ENCODE results near the gene COL13A1. TPM values are rescaled to one million over a fixed set of nuclear protein-coding genes. Genes with fewer than 3 reads are reported as not detected.

Gene COL13A1
- total RNA-seq, 2 experiments from 2014 or later, result not detected

DNA sequence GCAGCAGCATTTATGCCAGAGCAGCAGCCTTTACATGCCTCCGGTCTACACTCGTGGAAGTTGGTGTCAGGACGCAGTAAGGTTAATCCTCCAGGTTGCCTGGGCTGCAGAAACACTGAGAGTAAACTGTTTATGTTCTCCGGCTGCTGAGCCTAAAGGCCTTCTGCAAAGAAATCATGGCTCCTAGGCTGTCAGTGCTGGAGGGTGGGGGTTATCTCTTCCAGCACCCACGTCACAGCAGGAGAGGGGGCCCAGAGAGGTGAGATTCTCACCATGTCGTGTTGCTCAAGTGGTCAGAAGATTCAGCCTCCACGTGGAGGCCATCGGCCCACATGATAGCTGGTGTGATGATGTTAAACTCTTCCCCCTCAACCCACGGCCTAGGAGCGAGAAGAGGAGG lies 41.2 kb downstream of the COL13A1 start:
- no peak overlapping the region for H3K27ac Mint-ChIP-seq
- H3K36me3 Mint-ChIP-seq, result no peaks in the 10 kb centered on the region
- no peak for DNase-seq
- intact Hi-C loops (cut with micrococcal nuclease), result no loop called here
- ChIA-PET CTCF (interaction anchor here (1.3 kb wide), 1 partner anchor 71 kb away, joined by 4 read pairs; no protein-coding TSS in a partner anchor), POLR2A (no interaction called here)
- H3K27me3 Mint-ChIP-seq, result peaks cover 18% of the 10 kb centered on the region
- H3K4me3 Mint-ChIP-seq, result no peak overlapping the region
- no peaks in the 10 kb centered on the region for H3K9me3 Mint-ChIP-seq
- H3K4me1 Mint-ChIP-seq (ENCODE audit: low read depth), result peaks cover 4% of the 10 kb centered on the region

DNA sequence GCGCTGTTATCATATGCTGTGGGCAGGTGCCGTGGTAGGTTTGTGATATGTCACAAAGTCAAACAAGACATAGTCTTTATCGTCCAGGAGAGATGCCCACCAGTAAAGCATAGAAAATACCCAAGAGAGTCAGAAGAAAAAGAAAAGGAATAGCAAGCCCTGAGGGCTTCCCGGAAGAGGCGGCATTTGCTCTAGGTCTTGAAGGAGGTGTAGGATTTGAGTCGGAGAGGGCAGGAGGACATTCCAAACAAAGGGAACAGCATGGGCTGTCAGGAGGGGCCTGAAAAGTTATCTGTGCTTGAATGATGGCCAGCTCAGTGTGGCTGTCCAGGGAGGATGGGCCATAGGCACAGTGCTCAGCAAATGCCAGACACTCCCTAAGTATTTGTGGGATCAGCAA lies 42.2 kb downstream of the COL13A1 start:
- no peak for DNase-seq
- ChIA-PET POLR2A (no interaction called here), CTCF (interaction anchor here (1.3 kb wide), 1 partner anchor 70 kb away, joined by 4 read pairs; no protein-coding TSS in a partner anchor)
- intact Hi-C loops (cut with micrococcal nuclease), result no loop called here
- Mint-ChIP-seq H3K27ac (no peak overlapping the region), H3K4me1 (ENCODE audit: low read depth) (peaks cover 4% of the 10 kb centered on the region), H3K36me3 (no peaks in the 10 kb centered on the region), H3K4me3 (no peak overlapping the region), H3K27me3 (peaks cover 22% of the 10 kb centered on the region), H3K9me3 (no peaks in the 10 kb centered on the region)

GRCh38 chr10:69844698-69845097 lies 43.0 kb downstream of the COL13A1 start:
- ChIA-PET POLR2A (interaction anchor here (0.6 kb wide), 1 partner anchor 201 kb away, joined by 4 read pairs; no protein-coding TSS in a partner anchor), CTCF (no interaction called here)
- no peak for DNase-seq
- Mint-ChIP-seq H3K4me1 (ENCODE audit: low read depth) (peaks cover 4% of the 10 kb centered on the region), H3K4me3 (no peak overlapping the region), H3K27ac (no peak overlapping the region), H3K27me3 (peaks cover 24% of the 10 kb centered on the region), H3K9me3 (no peaks in the 10 kb centered on the region), H3K36me3 (no peaks in the 10 kb centered on the region)
- intact Hi-C loops (cut with micrococcal nuclease), result no loop called here

DNA sequence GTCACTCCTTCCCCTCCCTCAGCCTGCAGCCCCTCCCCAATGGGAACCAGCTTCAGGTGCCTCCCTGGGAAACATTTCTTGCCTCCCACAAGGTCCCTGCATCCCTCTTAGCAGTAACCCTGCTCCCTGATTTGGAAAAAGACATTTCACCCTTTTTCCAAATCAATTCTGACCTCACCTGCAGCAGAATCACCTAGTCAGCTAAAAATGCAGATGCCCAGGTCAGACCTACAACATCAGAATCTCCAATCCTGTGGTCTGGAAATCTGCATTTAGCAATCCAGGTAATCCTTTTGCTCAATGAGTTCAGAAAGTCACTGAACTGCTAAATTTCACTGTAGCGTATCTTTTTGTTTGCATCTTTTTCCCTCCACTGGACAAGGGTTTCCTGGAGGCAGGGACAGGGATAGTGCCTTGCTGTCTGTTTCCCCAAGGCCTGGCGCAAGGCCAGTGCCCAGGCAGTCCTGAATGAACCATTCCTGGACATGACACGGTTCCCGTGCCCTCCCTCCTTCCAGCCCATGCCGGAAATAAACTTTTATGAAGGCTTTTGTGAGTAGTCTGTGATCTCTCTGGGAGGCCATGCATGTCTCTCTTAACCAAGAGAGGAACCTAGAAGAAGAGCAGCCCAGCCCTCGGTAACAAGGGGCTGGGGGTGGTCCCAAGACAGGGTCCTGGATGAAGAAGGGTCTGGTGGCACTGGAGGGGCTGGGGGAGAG lies 44.0 kb downstream of the COL13A1 start:
- ChIA-PET POLR2A (no interaction called here), CTCF (no interaction called here)
- Mint-ChIP-seq H3K36me3 (no peaks in the 10 kb centered on the region), H3K27me3 (peaks cover 26% of the 10 kb centered on the region), H3K27ac (no peak overlapping the region), H3K4me1 (ENCODE audit: low read depth) (peaks cover 4% of the 10 kb centered on the region), H3K9me3 (no peaks in the 10 kb centered on the region), H3K4me3 (no peak overlapping the region)
- intact Hi-C loops (cut with micrococcal nuclease), result no loop called here
- no peak for DNase-seq

DNA sequence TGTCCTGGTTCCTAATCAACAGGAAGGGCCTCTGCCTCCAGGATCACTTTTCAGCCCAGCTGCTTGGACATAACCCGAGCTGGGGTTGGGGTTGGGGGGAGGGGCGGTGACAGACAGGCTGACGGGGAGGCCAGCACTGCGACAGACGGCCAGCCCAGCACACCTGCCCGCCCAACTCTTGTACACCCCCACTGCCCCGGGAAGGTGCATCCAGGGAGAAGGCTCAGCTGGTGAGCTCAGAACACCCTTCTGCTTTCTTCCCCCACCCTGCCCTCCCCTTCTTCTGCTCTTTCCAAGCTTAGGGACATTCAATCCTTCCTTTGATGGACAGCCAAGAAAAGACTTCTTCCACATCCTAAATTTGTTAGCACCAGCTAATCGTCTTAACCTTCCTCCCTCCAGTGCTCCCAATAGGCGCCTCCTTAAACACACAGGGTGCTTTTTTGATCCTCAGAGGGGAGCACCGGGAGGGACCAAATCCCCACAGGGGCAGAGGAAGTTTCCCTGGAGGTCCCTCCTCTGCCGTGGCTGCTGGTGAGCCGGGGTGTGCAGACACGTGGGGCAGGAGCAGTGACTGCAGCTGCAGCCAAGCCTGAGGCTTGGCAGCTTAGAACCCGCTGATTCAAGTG lies 44.7 kb downstream of the COL13A1 start:
- H3K27me3 Mint-ChIP-seq, result peaks cover 27% of the 10 kb centered on the region
- ChIA-PET POLR2A (no interaction called here), CTCF (no interaction called here)
- no peak overlapping the region for H3K27ac Mint-ChIP-seq
- no peaks in the 10 kb centered on the region for H3K36me3 Mint-ChIP-seq
- H3K9me3 Mint-ChIP-seq, result no peaks in the 10 kb centered on the region
- no peak for DNase-seq
- H3K4me1 Mint-ChIP-seq (ENCODE audit: low read depth), result peaks cover 4% of the 10 kb centered on the region
- no peak overlapping the region for H3K4me3 Mint-ChIP-seq
- intact Hi-C loops (cut with micrococcal nuclease), result no loop called here

- ChIA-PET POLR2A (no interaction called here), CTCF (no interaction called here)
- no peaks in the 10 kb centered on the region for H3K36me3 Mint-ChIP-seq
- peaks cover 27% of the 10 kb centered on the region for H3K27me3 Mint-ChIP-seq
- no peaks in the 10 kb centered on the region for H3K9me3 Mint-ChIP-seq
- intact Hi-C loops (cut with micrococcal nuclease), result no loop called here
- no peak overlapping the region for H3K27ac Mint-ChIP-seq
- no peak for DNase-seq
- no peak overlapping the region for H3K4me3 Mint-ChIP-seq
- H3K4me1 Mint-ChIP-seq (ENCODE audit: low read depth), result peaks cover under 1% of the 10 kb centered on the region
These were observed 45.8 kb downstream of the COL13A1 start for GRCh38 chr10:69847458-69847857.

DNA sequence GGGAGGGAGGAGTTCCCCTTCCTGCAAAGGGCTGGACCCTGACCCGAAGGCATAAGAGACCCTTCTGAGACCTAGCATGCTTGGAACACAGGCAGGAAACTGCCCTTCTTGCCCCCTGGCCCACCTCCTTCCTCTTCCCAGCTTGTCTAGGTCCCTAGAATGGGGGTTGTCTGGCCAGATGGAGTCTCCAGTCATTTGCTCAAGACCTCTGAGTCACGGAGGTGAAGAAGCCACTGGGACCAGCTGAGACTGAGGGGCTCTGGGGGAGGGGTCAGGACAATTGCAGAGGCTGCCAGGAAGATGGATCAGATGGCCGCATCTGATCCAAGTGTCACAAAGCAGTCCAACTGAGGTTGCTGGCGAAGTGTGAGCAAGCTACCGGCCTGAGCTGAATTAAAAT lies 46.2 kb downstream of the COL13A1 start:
- ChIA-PET POLR2A (no interaction called here), CTCF (interaction anchor here (0.6 kb wide), 1 partner anchor 152 kb away, joined by 3 read pairs; no protein-coding TSS in a partner anchor)
- intact Hi-C loops (cut with micrococcal nuclease), result no loop called here
- H3K27ac Mint-ChIP-seq, result no peak overlapping the region
- H3K27me3 Mint-ChIP-seq, result peaks cover 27% of the 10 kb centered on the region
- no peak overlapping the region for H3K4me3 Mint-ChIP-seq
- H3K4me1 Mint-ChIP-seq (ENCODE audit: low read depth), result no peaks in the 10 kb centered on the region
- no peaks in the 10 kb centered on the region for H3K36me3 Mint-ChIP-seq
- no peaks in the 10 kb centered on the region for H3K9me3 Mint-ChIP-seq
- no peak for DNase-seq

GRCh38 chr10:69848454-69848853 lies 46.7 kb downstream of the COL13A1 start:
- H3K27ac Mint-ChIP-seq, result no peak overlapping the region
- intact Hi-C loops (cut with micrococcal nuclease), result no loop called here
- no peaks in the 10 kb centered on the region for H3K4me1 Mint-ChIP-seq (ENCODE audit: low read depth)
- no peak for DNase-seq
- ChIA-PET CTCF (interaction anchor here (0.6 kb wide), 1 partner anchor 153 kb away, joined by 3 read pairs; no protein-coding TSS in a partner anchor), POLR2A (no interaction called here)
- H3K36me3 Mint-ChIP-seq, result no peaks in the 10 kb centered on the region
- H3K27me3 Mint-ChIP-seq, result peaks cover 27% of the 10 kb centered on the region
- H3K9me3 Mint-ChIP-seq, result no peaks in the 10 kb centered on the region
- H3K4me3 Mint-ChIP-seq, result no peak overlapping the region

DNA sequence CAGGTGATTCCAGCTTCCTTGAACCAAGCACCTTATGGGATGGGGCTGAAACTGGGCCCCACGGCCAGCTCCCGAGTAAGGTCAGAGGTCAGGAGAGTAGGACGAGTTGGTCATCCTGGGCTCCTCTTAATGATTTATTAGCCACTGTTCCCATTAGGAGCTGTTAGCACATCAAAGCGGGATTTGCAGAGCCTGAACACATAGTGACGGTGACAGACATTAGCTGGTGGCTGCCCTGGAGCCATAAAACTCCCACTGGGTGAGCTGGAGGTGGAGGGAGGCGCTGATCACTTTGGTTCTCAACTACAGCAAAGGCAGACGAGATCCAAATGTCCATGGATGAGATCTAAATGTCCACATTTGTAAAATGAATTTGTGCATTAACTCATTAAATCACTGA lies 48.1 kb downstream of the COL13A1 start:
- ChIA-PET CTCF (no interaction called here), POLR2A (no interaction called here)
- no peaks in the 10 kb centered on the region for H3K36me3 Mint-ChIP-seq
- H3K9me3 Mint-ChIP-seq, result no peaks in the 10 kb centered on the region
- intact Hi-C loops (cut with micrococcal nuclease), result no loop called here
- H3K4me3 Mint-ChIP-seq, result no peak overlapping the region
- no peak overlapping the region for H3K27ac Mint-ChIP-seq
- H3K4me1 Mint-ChIP-seq (ENCODE audit: low read depth), result no peaks in the 10 kb centered on the region
- peaks cover 26% of the 10 kb centered on the region for H3K27me3 Mint-ChIP-seq
- DNase-seq, result no peak

DNA sequence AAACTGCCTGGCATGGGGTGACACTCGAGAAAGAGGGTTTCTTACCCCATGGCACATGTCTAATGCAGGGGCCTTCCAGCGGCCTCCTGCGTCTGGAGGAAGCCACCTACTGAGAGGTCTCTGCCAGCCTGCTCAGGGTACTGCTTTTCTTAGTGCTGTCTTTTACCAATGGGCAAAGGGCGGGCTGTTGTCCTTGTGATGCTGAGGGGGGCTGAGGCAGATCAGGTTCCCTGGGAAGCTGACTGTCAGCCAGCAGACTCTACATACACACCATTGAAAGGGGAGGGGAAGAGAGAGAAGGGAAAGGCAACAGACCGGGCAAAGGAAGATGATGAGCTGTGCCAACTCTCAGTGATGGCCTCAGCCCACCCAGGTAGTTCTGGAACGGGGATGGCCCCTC lies 48.7 kb downstream of the COL13A1 start:
- peaks cover 26% of the 10 kb centered on the region for H3K27me3 Mint-ChIP-seq
- no peak overlapping the region for H3K4me3 Mint-ChIP-seq
- no peaks in the 10 kb centered on the region for H3K9me3 Mint-ChIP-seq
- CTCF ChIA-PET, result interaction anchor here (1.2 kb wide), 1 partner anchor 11 kb away, joined by 3 read pairs; no protein-coding TSS in a partner anchor
- DNase-seq, result no peak
- intact Hi-C loops (cut with micrococcal nuclease), result no loop called here
- H3K4me1 Mint-ChIP-seq (ENCODE audit: low read depth), result no peaks in the 10 kb centered on the region
- no peak overlapping the region for H3K27ac Mint-ChIP-seq
- H3K36me3 Mint-ChIP-seq, result no peaks in the 10 kb centered on the region
- POLR2A ChIA-PET, result no interaction called here

DNA sequence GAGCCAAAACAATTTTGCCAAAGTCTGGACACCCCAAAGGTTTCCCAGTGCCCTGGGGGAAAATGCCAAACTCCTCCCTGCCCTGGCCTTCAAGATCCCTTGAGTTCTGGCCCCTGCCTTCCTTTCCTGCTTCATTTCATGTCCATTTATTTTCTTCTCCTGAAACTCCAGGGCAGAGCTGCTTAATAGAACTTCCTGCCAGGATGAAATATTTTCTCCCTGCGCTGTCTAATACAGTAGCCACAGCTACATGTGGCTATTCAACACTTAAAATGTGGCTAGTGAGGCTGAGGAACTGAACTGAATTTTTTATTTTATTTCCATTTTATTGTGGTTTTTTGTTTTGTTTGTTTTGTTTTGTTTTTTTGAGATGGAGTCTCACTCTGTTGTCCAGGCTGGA lies 49.6 kb downstream of the COL13A1 start:
- CTCF ChIA-PET, result interaction anchor here (1.2 kb wide), 1 partner anchor 11 kb away, joined by 3 read pairs; no protein-coding TSS in a partner anchor
- no peak for DNase-seq
- no peaks in the 10 kb centered on the region for H3K9me3 Mint-ChIP-seq
- H3K4me1 Mint-ChIP-seq (ENCODE audit: low read depth), result no peaks in the 10 kb centered on the region
- H3K27ac Mint-ChIP-seq, result no peak overlapping the region
- no peaks in the 10 kb centered on the region for H3K36me3 Mint-ChIP-seq
- POLR2A ChIA-PET, result no interaction called here
- intact Hi-C loops (cut with micrococcal nuclease), result no loop called here
- H3K4me3 Mint-ChIP-seq, result no peak overlapping the region
- H3K27me3 Mint-ChIP-seq, result peaks cover 22% of the 10 kb centered on the region

DNA sequence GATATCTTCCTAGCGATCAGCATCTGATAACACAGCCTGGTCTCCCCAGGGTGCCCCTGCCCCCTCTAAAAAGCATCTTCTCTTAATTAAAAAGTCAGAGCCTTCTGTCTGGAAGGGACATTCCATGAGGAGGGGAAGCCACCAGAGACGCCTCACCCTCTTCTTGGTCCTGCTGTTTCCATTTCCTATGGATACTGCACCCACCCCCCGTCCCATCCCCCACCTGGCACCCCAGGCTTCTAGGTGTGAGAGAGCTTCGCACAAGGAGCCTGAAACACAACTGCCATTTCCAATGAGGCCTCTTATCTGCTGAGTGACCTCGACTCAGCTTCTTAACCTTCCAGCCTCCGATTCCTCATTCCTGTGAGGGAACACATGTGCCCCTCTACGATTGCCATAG lies 51.4 kb downstream of the COL13A1 start:
- H3K27ac Mint-ChIP-seq, result no peak overlapping the region
- POLR2A ChIA-PET, result no interaction called here
- CTCF ChIA-PET, result no interaction called here

More for the DNA sequence above, 51.4 kb downstream of the COL13A1 start:
- Mint-ChIP-seq H3K4me3 (no peak overlapping the region), H3K36me3 (no peaks in the 10 kb centered on the region), H3K27me3 (peaks cover 9% of the 10 kb centered on the region), H3K9me3 (no peaks in the 10 kb centered on the region), H3K4me1 (ENCODE audit: low read depth) (no peaks in the 10 kb centered on the region)
- intact Hi-C loops (cut with micrococcal nuclease), result no loop called here
- DNase-seq, result no peak

Data from activated CD4-positive, alpha-beta memory T cell treated with anti-CD3 and anti-CD28 coated beads for 36 hours (primary cell).